Uterus (tissue), 2 donors: ENCODE measurements around the gene YWHAB.

Source experiments
- CTCF ChIP-seq, 4 experiments: fragments of 200-600 bp in 2 of 4; fragments of 450-650 bp in 2 of 4; sonication (generic) in 2 of 4; IDR thresholded peaks; one replicate each; pipeline ENCODE4 v1.5.1; 2016 to 2019; ENCODE audit warnings: antibody characterized with exemption in 4 of 4, mild to moderate bottlenecking in 2 of 4, moderate library complexity in 1 of 4
- POLR2A ChIP-seq, 2 donors: fragments of 450-650 bp; IDR thresholded peaks; one replicate each; pipeline ENCODE4 v1.6.1; 2016; ENCODE audit warnings: antibody characterized with exemption in 2 of 2, mild to moderate bottlenecking in 1 of 2, moderate library complexity in 1 of 2

- TF ChIP-seq CTCF (IDR thresholded peaks at IDR 0.05) (no peak), POLR2A (IDR thresholded peaks at IDR 0.05) (no peak)
Observed at GRCh38 chr20:44894959-44895358, 9.5 kb downstream of the YWHAB start.
